CD4-positive, alpha-beta T cell treated with Interleukin-17A for 1 hour (primary cell): ENCODE results near the gene NADK.
"Not testable (repeated sequence)": the region's sequence is repeated elsewhere in the genome, so short reads cannot be mapped to it uniquely, and the experiment has no call there.

Experiments used
- DNase-seq: peaks from one replicate; pipeline ENCODE4 v3.0.0-alpha.2; 2020

Gene NADK

DNA sequence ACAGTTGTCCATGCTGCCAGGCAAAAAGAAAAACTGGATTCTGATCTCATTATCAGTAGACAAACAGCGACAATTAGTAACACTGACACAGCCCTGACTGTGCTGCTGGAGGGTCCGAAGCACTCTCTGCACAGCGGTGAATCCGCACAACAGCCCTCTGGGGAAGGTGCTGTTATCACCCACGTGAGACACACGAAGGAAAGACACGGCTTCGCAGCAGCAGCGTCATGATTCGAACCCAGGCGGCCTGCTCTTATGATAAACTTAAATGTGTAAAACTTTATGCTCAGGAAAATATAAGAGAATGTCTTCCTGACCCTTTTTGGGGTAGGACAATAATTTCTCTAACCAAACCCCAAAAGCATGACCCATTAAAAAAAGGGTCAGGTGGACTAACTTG lies 35.7 kb downstream of the NADK start:
- not testable (repeated sequence) for DNase-seq

DNA sequence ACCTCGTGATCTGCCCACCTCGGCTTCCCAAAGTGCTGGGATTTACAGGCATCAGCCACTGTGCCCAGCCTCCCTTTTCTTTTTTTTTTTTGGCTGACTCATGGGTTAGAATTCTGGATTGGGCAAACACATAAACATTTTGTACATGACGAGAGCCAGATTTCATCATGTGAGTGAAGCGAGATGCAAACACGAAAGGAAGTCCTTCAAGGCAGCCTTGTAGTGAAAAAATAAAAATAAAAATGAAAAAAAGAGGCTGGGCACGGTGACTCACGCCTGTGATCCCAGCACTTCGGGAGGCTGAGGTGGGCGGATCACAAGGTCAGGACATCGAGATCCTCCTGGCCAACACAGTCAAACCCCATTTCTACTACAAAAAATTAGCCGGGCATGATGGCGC lies 37.3 kb downstream of the NADK start:
- not testable (repeated sequence) for DNase-seq

DNA sequence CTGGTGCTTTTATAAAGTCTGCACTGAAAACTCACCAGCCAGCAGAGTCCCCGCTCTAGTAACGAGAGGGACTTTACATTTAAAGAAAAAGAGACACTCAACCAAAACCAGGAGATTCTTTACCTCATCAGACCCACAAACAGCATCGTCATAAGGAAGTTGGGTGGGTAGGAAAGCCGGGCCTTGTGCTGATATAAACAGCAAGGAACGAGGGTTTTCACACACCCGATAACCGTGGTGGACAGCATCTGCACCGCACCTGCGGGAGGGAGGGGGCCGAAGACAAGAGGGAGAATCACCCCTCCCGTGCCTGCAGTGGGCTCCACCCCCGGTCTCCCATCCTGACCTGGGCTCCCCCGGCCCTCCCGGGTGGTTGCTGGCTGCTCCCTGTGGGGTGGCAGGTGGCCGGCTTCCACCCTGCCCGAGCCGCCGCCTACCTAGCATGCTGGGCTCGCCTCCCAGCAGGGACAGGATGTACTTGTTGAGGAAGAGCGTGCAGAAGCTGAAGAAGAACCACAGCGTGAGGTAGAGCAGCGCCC lies 39.4 kb downstream of the NADK start:
- DNase-seq, result not testable (repeated sequence)

DNA sequence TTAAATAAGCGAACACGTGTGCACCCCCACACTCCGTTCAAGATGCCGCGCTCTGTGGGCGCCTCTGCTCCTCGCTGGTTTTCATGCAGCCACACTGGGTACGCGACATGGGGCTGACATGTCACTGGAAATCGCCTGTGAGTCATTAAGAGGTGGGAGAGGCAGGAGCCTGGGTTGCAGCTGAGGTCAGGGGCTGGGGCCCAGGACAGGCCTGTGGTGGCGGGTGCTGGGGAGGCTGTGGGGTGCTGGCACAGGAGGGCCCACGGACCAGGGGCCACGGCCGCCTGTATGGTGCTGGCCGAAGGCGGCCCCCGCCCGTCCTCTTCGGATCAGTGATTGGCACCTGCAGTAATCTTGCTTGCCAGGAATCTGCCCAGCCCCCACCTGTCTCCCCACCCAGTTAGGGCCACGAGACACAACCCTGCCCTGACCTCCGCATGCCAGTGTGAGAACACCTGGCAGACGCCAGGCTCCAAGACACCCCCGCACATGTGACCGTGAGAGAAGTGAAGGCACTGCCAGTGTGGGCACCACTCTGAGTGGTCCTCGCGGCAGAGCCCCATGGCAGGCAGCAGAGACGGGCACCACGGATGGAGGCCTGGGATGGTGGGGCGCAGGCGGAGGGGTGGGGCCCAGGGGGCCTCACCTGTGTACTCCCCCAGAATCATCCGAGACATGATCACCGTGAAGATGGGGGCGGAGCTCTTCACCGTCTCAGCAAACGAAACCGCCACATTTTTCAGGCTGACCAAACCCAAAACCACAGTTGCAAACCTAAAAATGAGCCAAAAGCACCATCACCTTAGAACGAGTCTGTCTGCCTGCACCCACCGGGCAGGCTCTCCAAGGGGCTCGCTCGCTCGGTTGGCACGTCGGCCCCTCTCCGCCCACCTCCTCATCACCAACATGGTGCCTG lies 40.3 kb downstream of the NADK start:
- not testable (repeated sequence) for DNase-seq

DNA sequence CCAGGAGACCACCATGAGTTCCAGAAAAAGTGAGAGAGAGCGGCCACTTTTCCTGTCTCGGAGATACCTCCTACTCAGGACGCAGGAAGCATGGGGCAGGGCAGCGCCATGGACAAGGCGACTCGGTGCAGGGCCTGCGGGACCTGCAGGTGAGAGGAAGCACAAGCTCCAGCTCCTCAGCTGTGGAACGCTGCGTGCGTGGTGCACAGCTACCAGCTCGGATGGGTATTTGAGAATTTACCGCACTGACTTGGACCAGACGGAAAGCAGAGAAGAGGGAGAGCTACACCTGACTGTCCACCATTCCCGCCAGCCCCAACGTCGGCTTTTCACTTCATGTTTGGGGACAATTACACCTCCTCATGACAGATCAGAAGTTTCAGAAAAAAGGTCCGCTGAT lies 45.9 kb downstream of the NADK start:
- no peak for DNase-seq

DNA sequence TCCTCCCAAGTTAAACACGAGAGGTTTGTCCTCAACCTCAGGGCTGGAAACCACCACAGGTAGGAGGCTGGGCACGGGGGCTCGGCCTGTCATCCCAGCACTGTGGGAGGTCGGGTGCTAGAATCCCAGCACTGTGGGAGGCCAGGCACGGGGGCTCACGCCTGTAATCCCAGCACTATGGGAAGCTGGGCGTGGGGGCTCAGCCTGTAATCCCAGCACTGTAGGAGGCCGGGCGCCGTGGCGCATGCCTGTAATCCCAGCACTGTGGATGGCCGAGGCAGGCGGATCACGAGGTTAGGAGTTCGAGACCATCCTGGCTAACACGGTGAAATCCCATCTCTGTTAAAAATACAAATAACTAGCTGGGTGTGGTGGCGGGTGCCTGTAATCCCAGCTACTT lies 47.4 kb downstream of the NADK start:
- DNase-seq, result no peak

DNA sequence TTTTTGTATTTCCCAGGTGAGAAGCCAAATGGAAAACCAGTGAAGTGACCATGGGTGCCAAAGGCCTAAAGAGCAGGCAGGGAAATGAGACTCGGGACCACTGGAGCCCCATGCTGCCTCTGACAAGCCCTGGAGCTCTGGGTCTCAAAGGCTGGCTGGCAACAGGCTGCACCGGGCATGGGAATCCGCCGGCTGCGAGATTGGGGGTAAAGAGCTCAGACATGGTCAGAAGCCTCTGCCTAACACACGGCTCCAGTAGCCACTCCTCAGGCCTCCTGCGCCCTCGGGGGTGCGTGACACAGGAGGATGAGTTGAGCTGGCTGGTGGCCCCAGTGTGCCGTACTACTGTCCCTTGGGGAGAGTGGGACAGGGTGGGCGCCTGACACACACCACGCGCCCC lies 48.0 kb downstream of the NADK start:
- not testable (repeated sequence) for DNase-seq

DNA sequence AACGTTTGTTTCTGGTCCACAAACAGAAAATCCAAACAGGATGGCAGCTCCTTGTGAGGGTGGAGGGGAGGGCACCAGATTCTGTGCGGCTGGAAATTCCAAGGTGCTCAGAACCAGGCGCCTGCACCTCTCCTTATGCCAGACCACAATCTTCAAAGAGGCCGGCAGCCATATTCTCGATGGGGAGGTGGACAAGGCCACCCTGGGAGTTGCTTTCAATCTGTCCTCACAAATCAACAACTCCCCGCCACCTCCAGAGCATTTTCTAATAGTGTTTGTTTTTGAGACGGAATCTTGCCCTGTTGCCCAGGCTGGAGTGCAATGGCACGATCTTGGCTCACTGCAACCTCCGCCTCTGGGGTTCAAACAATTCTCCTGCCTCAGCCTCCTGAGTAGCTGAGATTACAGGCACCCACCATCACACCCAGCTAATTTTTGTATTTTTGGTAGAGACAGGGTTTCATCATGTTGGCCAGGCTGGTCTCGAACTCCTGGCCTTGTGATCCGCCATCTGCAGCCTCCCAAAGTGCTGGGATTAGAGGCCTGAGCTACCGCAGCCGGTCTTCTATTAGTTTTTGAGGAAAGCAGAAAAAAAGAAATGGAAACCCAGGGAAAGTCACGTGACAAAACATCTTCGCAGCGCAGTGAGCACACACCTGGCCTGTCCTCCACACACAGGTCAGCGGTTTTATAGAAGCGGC lies 49.0 kb downstream of the NADK start:
- DNase-seq, result not testable (repeated sequence)

DNA sequence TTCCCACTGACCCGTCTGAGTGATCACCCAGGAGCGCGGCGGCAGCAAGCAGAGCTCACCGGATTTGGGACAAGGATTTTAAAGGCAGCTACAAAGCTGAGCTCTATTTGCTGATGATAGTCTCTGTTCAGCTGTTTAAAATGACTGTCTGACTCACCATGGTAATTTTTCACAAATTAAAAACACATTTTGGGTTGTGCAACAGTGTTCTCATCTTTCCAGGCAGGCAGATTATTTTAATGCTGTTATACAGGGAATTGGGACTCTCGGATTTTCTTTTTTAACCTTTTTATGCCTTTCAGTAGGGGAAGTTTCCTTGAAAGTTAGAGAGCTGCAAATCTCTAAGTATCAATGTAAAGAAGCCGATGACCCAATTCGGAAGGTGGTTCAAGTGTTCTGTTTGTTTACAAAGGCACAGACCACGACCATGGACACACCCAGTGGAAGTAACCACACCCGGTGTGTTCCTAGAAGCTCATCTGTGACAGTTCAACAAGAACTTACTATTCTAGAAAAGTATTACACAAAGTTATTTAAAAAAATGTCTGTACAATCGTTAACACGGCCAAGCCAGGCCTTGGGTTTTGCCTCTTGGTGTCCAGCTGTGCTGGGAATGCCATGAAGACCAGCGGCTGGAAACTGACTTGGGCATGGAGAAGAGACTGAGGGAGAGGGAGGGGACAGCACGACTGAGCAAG lies 49.8 kb downstream of the NADK start:
- peak; percentile 65 for DNase-seq

DNA sequence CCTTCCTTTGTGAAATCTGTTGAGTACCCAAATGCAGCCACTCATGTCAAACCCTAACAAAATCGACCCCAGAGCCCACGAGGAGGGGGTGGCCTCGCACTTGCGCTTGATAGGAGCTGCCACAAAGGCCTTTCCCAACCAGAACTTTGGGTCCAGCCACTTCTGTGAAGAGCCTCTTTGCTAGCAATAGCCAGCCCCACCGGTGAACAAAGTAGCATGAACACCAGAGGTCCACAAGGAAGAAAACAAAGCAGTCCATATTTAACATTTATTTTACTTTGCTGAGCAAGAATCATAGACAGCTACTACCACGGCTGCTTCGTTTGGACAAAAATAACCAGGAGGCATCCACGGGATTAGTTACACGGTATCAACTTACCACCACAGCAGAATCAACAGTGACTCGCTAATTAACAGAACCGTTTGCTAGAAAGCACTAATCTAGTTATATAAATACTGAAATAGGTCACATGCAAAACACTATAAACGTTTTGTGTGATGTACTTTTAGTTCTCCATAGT lies 51.1 kb downstream of the NADK start:
- not testable (repeated sequence) for DNase-seq

DNA sequence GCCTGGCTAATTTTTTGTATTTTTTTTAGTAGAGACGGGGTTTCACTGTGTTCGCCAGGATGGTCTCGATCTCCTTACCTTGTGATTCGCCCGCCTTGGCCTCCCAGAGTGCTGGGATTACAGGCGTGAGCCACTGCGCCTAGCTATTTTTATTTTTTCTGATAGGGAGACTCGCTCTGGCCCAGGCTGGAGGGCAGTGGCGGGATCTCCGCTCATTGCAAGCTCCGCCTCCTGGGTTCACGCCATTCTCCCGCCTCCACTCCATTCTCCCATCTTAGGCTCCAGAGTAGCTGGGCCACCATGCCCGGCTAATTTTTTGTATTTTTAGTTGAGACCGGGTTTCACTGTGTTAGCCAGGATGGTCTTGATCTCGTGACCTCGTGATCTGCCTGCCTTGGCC lies 52.2 kb downstream of the NADK start:
- DNase-seq, result not testable (repeated sequence)

DNA sequence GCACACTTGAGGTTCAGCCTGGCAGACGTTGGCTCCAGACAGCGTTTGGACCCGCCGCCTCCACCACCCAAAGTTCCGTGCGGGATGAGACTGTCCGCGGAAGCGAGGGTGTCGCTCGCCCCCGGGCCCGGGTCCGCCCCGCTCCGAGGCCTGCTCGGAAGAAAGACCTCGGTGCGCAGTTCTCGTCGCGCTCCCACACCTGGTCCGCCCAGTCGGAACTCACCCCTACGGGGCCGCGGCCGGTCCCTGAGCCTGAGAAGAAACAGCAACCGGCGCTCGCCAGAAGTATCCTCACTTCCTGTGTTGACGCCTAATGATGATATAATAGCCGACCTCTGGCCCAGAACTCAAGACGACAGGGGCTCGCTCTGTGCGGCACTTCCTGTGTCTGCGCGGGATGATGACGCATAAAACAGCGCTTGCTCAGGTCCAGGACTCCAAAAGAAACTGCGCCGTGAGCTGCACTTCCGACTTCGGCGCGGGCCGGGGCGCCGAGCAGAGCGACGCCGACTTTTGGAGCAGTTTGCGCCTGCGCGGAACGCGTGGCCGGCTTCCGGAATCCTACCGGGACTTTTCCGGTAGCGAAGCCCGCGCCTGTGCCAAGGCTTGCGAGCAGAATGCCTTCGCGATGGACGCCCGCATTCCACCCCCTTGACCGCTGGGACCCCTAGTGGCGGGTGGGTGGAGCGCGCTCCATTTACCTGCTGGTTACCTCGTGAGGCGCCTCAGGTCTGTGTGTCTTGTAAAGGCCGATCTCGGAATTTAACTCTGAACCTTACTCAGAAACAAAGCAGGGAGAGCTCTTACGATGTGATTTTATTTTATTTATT lies 54.0 kb downstream of the NADK start, which contains the start of gene CDK11A:
Gene CDK11A (minus strand): TSS at position 323 of the 830 bp plus-strand sequence. CDS start 1,539 bp downstream, outside the sequence.
- DNase-seq, result peak; percentile 99

DNA sequence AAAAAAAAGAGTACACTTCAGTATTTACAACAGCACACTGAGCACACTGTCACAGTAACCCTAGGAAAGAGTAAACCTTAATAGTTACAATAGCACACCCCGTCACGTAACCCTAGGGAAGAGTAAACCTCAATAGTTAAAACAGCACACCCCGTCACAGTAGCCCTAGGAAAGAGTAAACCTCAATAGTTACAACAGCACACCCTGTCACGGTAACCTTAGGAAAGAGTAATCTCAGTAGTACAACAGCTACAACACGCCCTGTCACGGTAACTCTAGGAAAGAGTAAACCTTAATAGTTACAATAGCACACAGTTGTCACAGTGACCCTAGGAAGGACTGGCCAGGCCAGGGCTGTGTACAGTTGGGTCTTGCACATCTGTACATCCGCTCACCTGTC lies 57.1 kb downstream of the NADK start:
- DNase-seq, result no peak

DNA sequence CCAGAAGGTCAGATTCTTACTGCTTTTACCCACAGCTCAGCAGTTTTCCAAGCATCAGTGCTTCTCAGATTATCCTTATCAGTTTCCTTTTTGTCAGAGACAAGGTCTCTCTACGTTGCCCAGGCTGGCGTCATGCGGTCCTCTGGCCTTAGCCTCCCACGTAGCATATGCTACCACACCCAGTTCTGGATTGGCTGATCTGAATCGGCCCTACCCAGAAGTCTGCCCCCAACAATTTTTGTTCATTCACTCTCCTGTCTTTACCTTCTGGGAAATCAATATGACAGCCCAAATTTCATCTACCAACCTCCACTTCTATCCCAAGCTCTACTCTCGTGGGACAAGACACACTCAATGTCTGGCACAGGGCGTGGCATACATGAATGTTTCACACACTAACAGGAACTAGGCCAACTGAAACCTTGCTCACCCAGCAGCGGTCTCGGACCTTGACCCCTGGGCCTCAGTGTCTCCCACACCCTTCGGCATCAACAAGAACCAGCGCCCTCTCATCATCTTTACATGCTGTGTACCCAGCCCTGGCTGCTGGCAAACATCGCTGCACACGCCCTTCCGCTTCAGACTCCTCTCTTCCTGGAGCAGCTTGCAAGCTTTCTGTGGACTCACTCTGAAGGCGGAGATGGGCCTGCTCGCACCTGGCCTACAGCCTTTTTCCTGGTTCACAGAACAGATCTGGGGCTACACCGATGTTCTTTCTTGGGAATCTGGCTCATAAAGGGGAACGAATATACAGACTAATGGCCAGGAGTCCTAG lies 63.0 kb downstream of the NADK start:
- not testable (repeated sequence) for DNase-seq

DNA sequence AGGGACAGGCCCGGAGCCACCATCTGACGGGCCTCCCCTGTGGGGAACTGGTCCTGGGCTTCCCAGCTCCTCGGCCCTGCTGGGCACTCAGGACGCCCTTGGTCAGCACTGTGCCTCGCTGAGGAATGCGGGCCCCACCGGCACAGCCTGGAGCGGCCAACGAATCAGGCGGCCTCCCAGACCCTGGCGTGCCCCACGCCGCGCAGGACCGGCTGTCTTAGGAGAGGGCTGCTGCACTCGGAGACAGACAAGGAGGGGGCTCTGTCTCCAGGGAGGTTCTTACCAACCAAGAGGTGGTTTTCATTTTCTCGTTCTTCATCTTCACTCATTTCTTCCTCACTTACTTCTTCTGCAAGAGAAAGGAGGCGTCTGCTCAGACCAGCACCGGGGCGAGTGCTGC lies 70.4 kb downstream of the NADK start:
- DNase-seq, result not testable (repeated sequence)

DNA sequence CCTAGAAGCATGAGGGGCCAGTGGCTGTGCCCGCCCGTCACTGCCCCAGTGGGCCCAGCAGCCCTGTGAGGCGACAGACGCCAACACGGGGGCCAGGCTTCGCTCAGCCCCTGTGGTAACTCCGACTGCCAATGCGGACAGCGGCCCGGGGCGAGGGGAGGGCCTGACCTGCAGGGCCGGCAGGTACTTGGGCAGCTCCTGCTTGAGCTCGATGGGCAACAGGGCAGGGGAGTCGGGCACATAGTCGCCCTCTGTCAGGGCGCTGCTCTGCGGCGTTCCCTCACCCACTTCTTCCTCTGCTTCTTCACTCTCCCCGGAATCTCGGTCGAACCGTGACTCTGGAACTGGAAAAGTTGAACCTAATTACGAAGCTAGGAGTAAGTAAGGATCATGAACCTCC lies 71.0 kb downstream of the NADK start:
- DNase-seq, result not testable (repeated sequence)

DNA sequence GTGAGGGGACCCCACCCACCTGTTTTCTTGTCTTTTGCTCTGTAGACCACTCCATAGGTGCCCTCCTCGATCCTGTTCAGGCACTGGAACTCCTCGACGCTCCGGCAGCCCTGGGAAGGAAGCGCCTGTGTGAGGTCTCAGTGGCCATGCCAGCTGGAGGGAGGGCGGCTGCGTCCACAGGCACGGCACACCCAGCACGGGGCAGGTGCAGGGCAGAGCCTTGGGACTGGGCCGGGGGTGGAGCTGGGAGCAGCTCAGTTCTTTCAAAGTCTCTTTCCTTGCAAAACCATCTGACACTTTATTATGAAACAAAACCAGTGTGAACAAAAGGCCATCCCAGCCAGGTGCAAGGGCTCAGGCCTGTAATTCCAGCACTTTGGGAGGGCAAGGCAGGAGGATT lies 72.6 kb downstream of the NADK start:
- DNase-seq, result not testable (repeated sequence)

DNA sequence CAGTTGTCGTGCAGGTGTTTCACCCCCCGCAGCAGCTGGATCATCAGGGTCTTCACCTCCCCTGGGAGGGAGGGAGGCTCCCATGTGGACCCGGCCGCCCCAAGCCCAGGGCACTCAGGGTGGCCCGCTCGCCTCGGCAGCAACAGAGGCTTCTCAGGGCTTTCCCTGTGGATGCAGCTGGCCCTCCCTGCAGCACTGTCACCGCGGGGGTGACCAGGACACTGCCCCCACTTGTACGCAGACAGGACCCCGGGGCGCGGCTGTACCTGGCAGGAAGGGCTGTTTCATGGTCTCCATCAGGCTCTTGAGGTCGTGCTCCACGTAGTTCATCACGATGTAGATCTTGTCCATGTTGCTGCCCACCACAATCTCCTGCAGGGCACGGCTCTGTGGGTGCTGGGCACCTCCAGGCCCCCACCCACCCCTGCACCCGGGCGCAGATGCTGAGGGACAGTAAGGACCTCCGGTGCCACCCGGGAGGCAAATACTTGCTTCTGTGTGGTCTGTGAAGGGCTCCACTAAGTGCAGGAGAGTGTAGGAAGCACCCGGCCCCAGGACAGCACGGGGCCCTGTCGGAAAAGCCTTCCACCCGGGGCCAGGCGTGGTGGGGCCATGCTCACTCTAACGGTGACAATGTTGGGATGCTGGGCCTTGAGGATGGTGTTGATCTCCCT lies 73.8 kb downstream of the NADK start:
- DNase-seq, result not testable (repeated sequence)

DNA sequence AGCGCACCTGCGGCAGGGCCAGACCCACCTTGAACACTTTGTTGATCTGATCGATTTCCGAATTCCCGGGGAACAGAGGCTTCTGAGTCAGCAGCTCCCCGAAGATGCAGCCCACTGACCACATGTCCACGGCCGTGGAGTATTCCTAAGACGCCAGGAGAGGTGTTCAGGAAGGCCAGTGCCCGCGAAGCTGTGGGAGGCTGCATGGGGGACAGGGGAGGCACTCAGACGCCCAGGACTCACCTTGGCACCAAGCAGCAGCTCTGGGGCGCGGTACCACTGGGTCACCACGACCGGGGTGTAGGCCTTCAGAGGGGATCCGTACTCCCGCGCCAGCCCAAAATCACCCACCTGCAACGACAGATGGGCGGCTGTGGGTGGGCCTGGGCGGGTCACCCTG lies 74.5 kb downstream of the NADK start:
- no peak for DNase-seq

DNA sequence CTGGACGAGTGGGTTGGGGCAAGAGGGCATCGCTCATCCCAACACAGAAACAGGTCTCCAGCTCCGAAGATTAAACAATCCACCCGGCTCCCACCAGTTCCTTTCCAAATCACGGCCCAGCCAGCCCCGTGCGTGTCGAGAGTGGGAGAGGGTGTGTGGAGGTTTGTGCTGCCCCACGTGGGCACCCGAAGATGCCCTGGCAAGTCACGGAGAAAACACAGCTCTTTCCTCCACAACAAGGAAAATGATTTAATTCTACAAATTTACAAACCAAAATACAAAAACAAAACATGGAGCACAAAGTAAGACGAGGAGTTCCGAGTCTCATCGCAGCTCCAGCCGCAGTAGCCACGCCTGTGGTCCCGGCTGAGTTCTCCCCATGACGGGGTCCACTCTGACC lies 75.8 kb downstream of the NADK start:
- DNase-seq, result not testable (repeated sequence)
